BE2C (cell line): Measurements from ENCODE around the gene RRP8.

ENCODE experiments used
- DNase-seq: peaks from one replicate; pipeline ENCODE4 v3.0.0-alpha.2; 2020
- H3K27me3 ChIP-seq: fragments of 250-450 bp; sonication (Bioruptor Pico); 2 replicates; pipeline ENCODE4 v1.5.1; 2020; ENCODE audit warnings: mild to moderate bottlenecking
- H3K36me3 ChIP-seq: fragments of 250-450 bp; sonication (Bioruptor Pico); 2 replicates; pipeline ENCODE4 v1.5.1; 2020; ENCODE audit warnings: mild to moderate bottlenecking
- H3K4me1 ChIP-seq: fragments of 250-450 bp; sonication (Bioruptor Pico); 2 replicates; pipeline ENCODE4 v1.5.1; 2020
- H3K4me3 ChIP-seq: 2 replicates; pipeline ENCODE4 v1.5.1; 2011; ENCODE audit warnings: low read depth, low read length
- H3K9me3 ChIP-seq: fragments of 250-450 bp; sonication (Bioruptor Pico); 2 replicates; pipeline ENCODE4 v1.5.1; 2020
- CTCF ChIP-seq: IDR thresholded peaks from 2 replicates; pipeline ENCODE4 v1.5.1; 2012; ENCODE audit warnings: mild to moderate bottlenecking, low read depth, low read length

Gene RRP8

GRCh38 chr11:6625832-6626420 is 22.5 kb upstream of the RRP8 start:
- Histone ChIP-seq H3K4me3 (no peak overlapping the region), H3K27me3 (no peaks in the 10 kb centered on the region), H3K36me3 (no peaks in the 10 kb centered on the region), H3K4me1 (no peaks in the 10 kb centered on the region), H3K9me3 (no peaks in the 10 kb centered on the region)
- no peak for TF ChIP-seq CTCF
- DNase-seq = no peak

- Histone ChIP-seq H3K9me3 (no peaks in the 10 kb centered on the region), H3K27me3 (no peaks in the 10 kb centered on the region), H3K4me1 (no peaks in the 10 kb centered on the region), H3K4me3 (no peak overlapping the region), H3K36me3 (no peaks in the 10 kb centered on the region)
- no peak for TF ChIP-seq CTCF
- no peak for DNase-seq
Measured at GRCh38 chr11:6625156-6625831, 21.9 kb upstream of the RRP8 start.

GRCh38 chr11:6623391-6624363 is 20.3 kb upstream of the RRP8 start:
- H3K4me3 ChIP-seq = no peak overlapping the region
- no peak for DNase-seq
- H3K27me3 ChIP-seq = no peaks in the 10 kb centered on the region
- H3K36me3 ChIP-seq = no peaks in the 10 kb centered on the region
- no peaks in the 10 kb centered on the region for H3K4me1 ChIP-seq
- H3K9me3 ChIP-seq = no peaks in the 10 kb centered on the region
- no peak for TF ChIP-seq CTCF

GRCh38 chr11:6622261-6623171 is 19.1 kb upstream of the RRP8 start:
- H3K27me3 ChIP-seq = no peaks in the 10 kb centered on the region
- no peak for TF ChIP-seq CTCF
- no peak for DNase-seq
- no peak overlapping the region for H3K4me3 ChIP-seq
- no peaks in the 10 kb centered on the region for H3K9me3 ChIP-seq
- H3K36me3 ChIP-seq = no peaks in the 10 kb centered on the region
- H3K4me1 ChIP-seq = no peaks in the 10 kb centered on the region

- Histone ChIP-seq H3K4me1 (no peaks in the 10 kb centered on the region), H3K36me3 (no peaks in the 10 kb centered on the region), H3K9me3 (no peaks in the 10 kb centered on the region), H3K27me3 (no peaks in the 10 kb centered on the region), H3K4me3 (no peak overlapping the region)
- DNase-seq = no peak
- TF ChIP-seq CTCF = no peak
Measured at GRCh38 chr11:6621711-6622211, 18.3 kb upstream of the RRP8 start.
